Smooth muscle cell (in vitro differentiated cells): Measurements from ENCODE around the gene NMT2. TPM values are rescaled to one million over a fixed set of nuclear protein-coding genes. Genes with fewer than 3 reads are reported as not detected.

Experiments used
- polyA plus RNA-seq: library from polyadenylated mRNA; unstranded; fragments of >200 nt; fragmentation: Nextera tagmentation; extraction: Ambion mirVana; gene quantifications from 2 replicates; pipeline ENCODE4 v1.2.1, GENCODE V29; 2016
- small RNA-seq: library from RNA; depleted of rRNA; stranded (forward); fragments of <200 nt; gene quantifications from one replicate; pipeline ENCODE3, GENCODE V24; 2014
- total RNA-seq: library from RNA; depleted of rRNA; stranded (reverse); fragments of >200 nt; gene quantifications from 2 replicates; pipeline ENCODE4 v1.2.3, GENCODE V29; 2014

The NMT2 gene
- total and polyA plus RNA-seq, 2 experiments from 2014 or later, result 9.4 to 9.5 TPM

Small RNA genes within 50 kb of the gene (small RNA-seq; reads per million reads assigned to genes)
- gene AL590365.1, result not detected

Other genes starting within 250 kb of the NMT2 start
- 7.0 and 7.6 TPM in 2 replicates for gene DCLRE1C, start 214.6 kb downstream of the NMT2 start, total RNA-seq
- 6.9 and 7.0 TPM in 2 replicates for gene DCLRE1C, start 214.6 kb downstream of the NMT2 start, polyA plus RNA-seq
- gene MEIG1, start 209.3 kb downstream of the NMT2 start, total RNA-seq, result not detected in 2 replicates
- gene MEIG1, start 209.3 kb downstream of the NMT2 start, polyA plus RNA-seq, result 1.8 TPM in 1 of 2 replicates, not detected in the other
- gene OLAH, start 124.8 kb downstream of the NMT2 start, total RNA-seq, result not detected in 2 replicates
- not detected in 2 replicates for gene OLAH, start 124.8 kb downstream of the NMT2 start, polyA plus RNA-seq
- gene ACBD7, start 79.9 kb downstream of the NMT2 start, total RNA-seq, result 0.22 TPM in 1 of 2 replicates, not detected in the other
- 0.33 TPM in 1 of 2 replicates, not detected in the other for gene ACBD7, start 79.9 kb downstream of the NMT2 start, polyA plus RNA-seq
- 11.5 and 12.3 TPM in 2 replicates for gene RPP38, start 71.3 kb downstream of the NMT2 start, total RNA-seq
- 18.0 and 23.2 TPM in 2 replicates for gene RPP38, start 71.3 kb downstream of the NMT2 start, polyA plus RNA-seq
- gene FAM171A1, start 202.6 kb upstream of the NMT2 start, total RNA-seq, result 25.5 and 29.9 TPM in 2 replicates
- gene FAM171A1, start 202.6 kb upstream of the NMT2 start, polyA plus RNA-seq, result 35.6 and 37.2 TPM in 2 replicates